ENCODE measurements around the gene PARD6B. TPM values are rescaled to one million over a fixed set of nuclear protein-coding genes. Genes with fewer than 3 reads are reported as not detected.
"Not testable (repeated sequence)": the region's sequence is repeated elsewhere in the genome, so short reads cannot be mapped to it uniquely, and the experiment has no call there.

The PARD6B gene
- total and polyA plus RNA-seq, 2 donors: 0.52 to 11.7 TPM

DNA sequence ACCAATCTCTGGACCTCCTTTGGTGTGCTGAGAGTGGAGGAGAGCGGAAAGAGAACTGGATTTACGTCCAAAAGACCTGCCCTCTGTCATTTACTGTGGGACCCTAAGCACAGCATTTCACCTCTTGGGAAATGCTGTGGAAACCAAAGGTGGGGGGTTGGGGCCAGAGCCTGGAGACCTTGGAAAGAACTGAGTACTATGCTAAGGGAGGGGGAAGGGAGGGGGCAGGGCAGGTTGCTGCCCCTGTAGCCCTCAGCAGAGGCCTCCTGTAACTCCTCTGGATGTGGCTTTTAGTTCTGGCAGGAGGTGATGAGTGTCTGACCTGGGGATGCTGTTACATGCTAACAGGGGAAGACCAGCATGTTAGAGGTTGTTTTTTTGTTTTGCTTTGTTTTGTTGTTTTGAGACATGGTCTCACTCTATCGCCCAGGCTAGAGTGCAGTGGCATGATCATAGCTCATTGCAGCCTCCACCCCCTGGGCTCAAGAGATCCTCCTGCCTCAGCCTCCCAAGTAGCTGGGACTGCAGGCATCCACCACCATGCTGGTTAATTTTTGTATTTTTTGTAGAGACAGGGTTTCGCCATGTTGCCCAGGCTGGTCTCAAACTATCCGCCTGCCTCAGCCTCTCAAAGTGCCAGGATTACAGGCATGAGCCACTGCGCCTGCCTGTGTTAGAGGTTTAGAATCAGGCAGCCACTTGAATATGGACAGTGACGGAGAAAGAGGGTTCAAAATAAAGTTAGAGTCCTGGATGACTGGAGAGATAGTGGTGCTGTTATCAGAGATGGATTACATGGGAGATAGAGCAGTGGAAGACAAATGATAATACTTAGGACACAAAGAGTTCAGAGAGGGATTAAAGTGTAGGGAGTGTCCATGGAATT, 18.4 kb upstream of the PARD6B start:
- no peak for DNase-seq (ENCODE audit: extremely low spot score)
- Histone ChIP-seq H3K36me3 (ENCODE audit: insufficient read depth) (no peaks in the 10 kb centered on the region), H3K4me1 (ENCODE audit: insufficient read depth) (no peaks in the 10 kb centered on the region), H3K27ac (ENCODE audit: low read depth) (no peak overlapping the region), H3K4me3 (ENCODE audit: low read depth, low read length) (no peak overlapping the region)
- WGBS: 74% methylated on average over 7 of the region's 7 CpGs

DNA sequence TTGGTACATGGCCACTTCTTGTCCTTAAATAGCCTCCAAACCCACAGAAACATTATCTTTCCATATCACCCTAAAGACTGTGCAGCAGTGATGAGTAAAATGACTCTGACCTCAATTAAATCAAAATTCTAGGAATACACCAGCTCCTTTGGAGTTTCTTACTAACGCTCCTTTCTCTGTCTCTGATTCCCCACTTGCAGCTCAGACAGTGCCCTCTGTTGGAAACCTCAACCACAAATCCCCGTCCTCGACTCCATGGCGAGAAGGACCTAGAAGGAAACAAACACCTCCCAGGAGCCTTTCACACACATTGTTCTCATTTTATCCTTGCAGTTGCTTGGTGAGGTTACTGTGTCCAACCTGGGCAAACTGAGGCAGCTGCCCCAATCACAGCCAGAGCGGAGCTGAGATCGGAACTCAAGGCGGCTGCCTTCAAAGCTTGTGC, 17.7 kb upstream of the PARD6B start:
- no peaks in the 10 kb centered on the region for H3K4me1 ChIP-seq (ENCODE audit: insufficient read depth)
- no peak for DNase-seq (ENCODE audit: extremely low spot score)
- no peaks in the 10 kb centered on the region for H3K36me3 ChIP-seq (ENCODE audit: insufficient read depth)
- H3K27ac ChIP-seq (ENCODE audit: low read depth): no peak overlapping the region
- 49% methylated on average over 7 of the region's 7 CpGs for WGBS
- H3K4me3 ChIP-seq (ENCODE audit: low read depth, low read length): no peak overlapping the region

GRCh38 chr20:50714426-50714825, 17.0 kb upstream of the PARD6B start:
- not testable (repeated sequence) for DNase-seq (ENCODE audit: extremely low spot score); H3K27ac ChIP-seq (ENCODE audit: low read depth); H3K4me3 ChIP-seq (ENCODE audit: low read depth, low read length); H3K36me3 ChIP-seq (ENCODE audit: insufficient read depth); H3K4me1 ChIP-seq (ENCODE audit: insufficient read depth)
- 93% methylated on average over 12 of the region's 12 CpGs for WGBS

DNA sequence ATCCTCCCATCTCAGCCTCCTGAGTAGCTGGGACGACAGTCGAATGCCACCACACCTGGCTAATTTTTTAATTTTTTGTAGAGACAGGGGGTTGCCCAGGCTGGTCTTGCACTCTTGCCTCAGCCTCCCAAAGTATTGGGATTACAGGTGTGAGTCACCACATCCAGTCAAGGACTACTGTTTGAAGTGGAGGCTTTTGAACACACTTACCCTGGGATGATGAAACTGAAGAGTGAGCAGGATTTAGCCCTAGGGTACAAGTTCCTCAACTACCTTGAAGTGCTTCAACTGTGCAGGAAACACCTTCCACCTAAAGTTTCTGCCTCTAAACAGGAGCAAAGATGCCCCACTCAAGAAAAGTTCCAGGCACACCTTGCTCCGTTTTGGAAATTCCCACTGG, 15.7 kb upstream of the PARD6B start:
- Histone ChIP-seq H3K27ac (ENCODE audit: low read depth) (no peak overlapping the region), H3K4me1 (ENCODE audit: insufficient read depth) (no peaks in the 10 kb centered on the region), H3K4me3 (ENCODE audit: low read depth, low read length) (no peak overlapping the region), H3K36me3 (ENCODE audit: insufficient read depth) (no peaks in the 10 kb centered on the region)
- 93% methylated on average over 3 of the region's 3 CpGs for WGBS
- DNase-seq (ENCODE audit: extremely low spot score): no peak

DNA sequence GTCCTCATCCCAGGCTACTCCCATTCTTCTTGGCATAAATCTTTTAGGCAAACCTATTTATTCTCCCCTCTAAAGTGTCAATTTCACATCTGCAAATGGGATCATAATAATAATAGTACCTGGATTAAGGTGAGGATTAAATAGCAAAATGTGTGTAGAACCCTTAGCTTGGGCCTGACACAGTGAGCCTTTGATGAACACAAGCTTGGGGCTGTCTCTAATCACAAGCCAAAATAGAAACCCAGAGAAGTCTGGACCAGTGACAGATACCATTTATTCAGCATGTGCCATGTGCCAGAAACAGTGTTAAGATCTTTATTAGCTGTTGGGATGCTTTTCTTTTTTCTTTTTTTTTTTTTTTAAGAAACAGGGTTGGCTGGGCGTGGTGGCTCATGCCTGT, 14.9 kb upstream of the PARD6B start:
- Histone ChIP-seq H3K27ac (ENCODE audit: low read depth) (no peak overlapping the region), H3K4me1 (ENCODE audit: insufficient read depth) (no peaks in the 10 kb centered on the region), H3K36me3 (ENCODE audit: insufficient read depth) (no peaks in the 10 kb centered on the region), H3K4me3 (ENCODE audit: low read depth, low read length) (no peak overlapping the region)
- no peak for DNase-seq (ENCODE audit: extremely low spot score)
- 84% methylated on average over 1 of the region's 1 CpG for WGBS

- H3K4me3 ChIP-seq (ENCODE audit: low read depth, low read length): no peak overlapping the region
- no peak overlapping the region for H3K27ac ChIP-seq (ENCODE audit: low read depth)
- no peak for DNase-seq (ENCODE audit: extremely low spot score)
- WGBS: 97% methylated on average over 2 of the region's 2 CpGs
- H3K36me3 ChIP-seq (ENCODE audit: insufficient read depth): no peaks in the 10 kb centered on the region
- no peaks in the 10 kb centered on the region for H3K4me1 ChIP-seq (ENCODE audit: insufficient read depth)
Observed at GRCh38 chr20:50717312-50717711, 14.1 kb upstream of the PARD6B start.

GRCh38 chr20:50717974-50718761, 13.2 kb upstream of the PARD6B start:
- no peak overlapping the region for H3K4me3 ChIP-seq (ENCODE audit: low read depth, low read length)
- WGBS: 60% methylated on average over 13 of the region's 13 CpGs
- DNase-seq (ENCODE audit: extremely low spot score): no peak
- H3K27ac ChIP-seq (ENCODE audit: low read depth): no peak overlapping the region
- H3K4me1 ChIP-seq (ENCODE audit: insufficient read depth): no peaks in the 10 kb centered on the region
- no peaks in the 10 kb centered on the region for H3K36me3 ChIP-seq (ENCODE audit: insufficient read depth)

- Histone ChIP-seq H3K36me3 (ENCODE audit: insufficient read depth) (no peaks in the 10 kb centered on the region), H3K27ac (ENCODE audit: low read depth) (no peak overlapping the region), H3K4me1 (ENCODE audit: insufficient read depth) (no peaks in the 10 kb centered on the region), H3K4me3 (ENCODE audit: low read depth, low read length) (no peak overlapping the region)
- 94% methylated on average over 4 of the region's 4 CpGs for WGBS
- no peak for DNase-seq (ENCODE audit: extremely low spot score)
Observed at GRCh38 chr20:50719328-50719727, 12.1 kb upstream of the PARD6B start.

DNA sequence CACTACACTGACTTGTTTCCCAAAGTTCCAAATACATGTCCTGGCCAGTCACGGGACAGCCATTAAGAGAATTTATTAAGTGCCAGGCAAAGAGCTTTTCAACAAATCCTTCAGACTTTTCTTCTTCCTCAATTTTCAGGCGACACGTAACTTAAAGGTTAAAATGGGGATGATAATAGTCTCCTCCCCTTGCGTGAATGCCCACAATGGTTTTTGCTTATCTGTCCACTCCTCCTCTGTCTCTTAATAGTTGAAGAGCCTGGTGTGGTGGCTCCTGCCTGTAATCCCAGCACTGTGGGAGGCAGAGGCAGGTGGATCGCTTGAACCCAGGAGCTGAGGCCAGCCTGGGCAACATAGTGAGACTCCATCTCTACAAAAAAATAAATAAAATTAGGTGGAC, 11.4 kb upstream of the PARD6B start:
- Histone ChIP-seq H3K4me3 (ENCODE audit: low read depth, low read length) (no peak overlapping the region), H3K27ac (ENCODE audit: low read depth) (no peak overlapping the region), H3K36me3 (ENCODE audit: insufficient read depth) (no peaks in the 10 kb centered on the region), H3K4me1 (ENCODE audit: insufficient read depth) (no peaks in the 10 kb centered on the region)
- WGBS: 80% methylated on average over 5 of the region's 5 CpGs
- no peak for DNase-seq (ENCODE audit: extremely low spot score)

DNA sequence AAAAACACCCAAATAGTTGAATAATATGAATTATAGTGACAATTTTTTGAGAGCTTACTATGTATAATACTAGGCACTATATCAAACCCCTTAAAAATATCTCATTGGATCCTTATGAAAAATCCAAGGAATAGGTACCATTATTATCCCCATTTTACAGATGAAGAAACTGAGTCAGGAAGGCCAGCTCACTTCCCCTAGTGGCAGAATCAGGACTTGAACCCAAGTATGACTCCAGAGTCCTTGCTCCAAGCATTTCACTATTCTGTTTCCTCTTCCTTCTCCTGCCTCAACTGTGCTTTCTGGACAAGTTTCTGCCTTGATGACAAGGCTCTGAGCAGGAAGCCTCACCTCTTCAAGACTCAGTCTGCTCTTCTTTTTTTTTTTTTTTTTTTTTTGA, 10.8 kb upstream of the PARD6B start:
- Histone ChIP-seq H3K27ac (ENCODE audit: low read depth) (no peak overlapping the region), H3K36me3 (ENCODE audit: insufficient read depth) (no peaks in the 10 kb centered on the region), H3K4me1 (ENCODE audit: insufficient read depth) (no peaks in the 10 kb centered on the region), H3K4me3 (ENCODE audit: low read depth, low read length) (no peak overlapping the region)
- no peak for DNase-seq (ENCODE audit: extremely low spot score)

DNA sequence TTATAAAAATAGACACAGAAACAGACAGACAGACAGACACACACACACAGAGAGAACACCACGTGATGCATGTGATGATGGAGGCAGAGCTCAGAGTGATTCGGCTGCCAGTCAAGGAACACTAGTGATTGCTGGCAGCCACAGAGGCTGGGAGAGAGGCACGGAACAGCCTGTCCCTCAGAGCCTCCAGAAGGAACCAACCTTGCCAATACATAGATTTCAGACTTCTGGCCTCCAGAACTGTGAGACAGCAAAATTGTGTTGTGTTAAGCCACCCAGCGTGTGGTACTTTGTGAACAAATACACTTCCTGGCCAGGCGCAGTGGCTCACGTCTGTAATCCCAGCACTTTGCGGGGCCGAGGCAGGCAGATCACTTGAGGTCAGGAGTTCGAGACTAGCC, 9.5 kb upstream of the PARD6B start:
- Histone ChIP-seq H3K36me3 (ENCODE audit: insufficient read depth) (no peaks in the 10 kb centered on the region), H3K27ac (ENCODE audit: low read depth) (no peak overlapping the region), H3K4me3 (ENCODE audit: low read depth, low read length) (no peak overlapping the region), H3K4me1 (ENCODE audit: insufficient read depth) (no peaks in the 10 kb centered on the region)
- DNase-seq (ENCODE audit: extremely low spot score): no peak
- 71% methylated on average over 9 of the region's 9 CpGs for WGBS

DNA sequence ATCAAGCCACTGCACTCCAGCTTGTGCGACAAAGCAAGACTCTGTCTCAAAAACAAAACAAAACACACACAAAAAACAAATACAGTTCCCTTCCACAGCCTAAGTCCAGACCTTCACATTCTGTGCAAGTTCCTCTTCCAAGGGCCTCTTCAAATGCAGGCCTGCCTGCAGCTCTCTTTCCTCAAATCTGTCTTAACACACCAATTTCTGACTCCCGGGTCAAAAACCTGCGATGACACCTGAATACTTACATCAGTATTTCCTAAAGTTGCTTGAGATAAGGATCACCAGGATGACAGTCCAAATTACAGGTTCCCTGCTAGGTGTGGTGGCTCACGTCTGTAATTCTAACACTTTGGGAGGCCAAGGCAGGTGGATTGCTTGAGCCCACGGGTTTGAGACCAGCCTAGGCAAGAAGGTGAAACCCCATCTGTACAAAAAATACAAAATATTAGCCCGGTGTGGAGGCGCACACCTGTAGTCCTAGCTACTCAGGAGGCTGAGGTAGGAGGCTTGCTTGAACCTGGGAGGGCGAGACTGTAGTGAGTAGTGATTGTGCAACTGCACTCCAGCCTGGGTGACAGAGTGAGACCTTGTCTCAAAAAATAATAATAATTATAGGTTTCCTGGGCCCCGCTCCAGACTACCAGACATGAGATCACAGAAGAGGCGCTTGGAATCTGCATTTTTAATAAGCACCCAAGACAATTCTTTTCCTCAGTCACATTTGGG, 8.8 kb upstream of the PARD6B start:
- Histone ChIP-seq H3K4me3 (ENCODE audit: low read depth, low read length) (no peak overlapping the region), H3K36me3 (ENCODE audit: insufficient read depth) (no peaks in the 10 kb centered on the region), H3K4me1 (ENCODE audit: insufficient read depth) (no peaks in the 10 kb centered on the region), H3K27ac (ENCODE audit: low read depth) (no peak overlapping the region)
- 88% methylated on average over 10 of the region's 10 CpGs for WGBS
- no peak for DNase-seq (ENCODE audit: extremely low spot score)

DNA sequence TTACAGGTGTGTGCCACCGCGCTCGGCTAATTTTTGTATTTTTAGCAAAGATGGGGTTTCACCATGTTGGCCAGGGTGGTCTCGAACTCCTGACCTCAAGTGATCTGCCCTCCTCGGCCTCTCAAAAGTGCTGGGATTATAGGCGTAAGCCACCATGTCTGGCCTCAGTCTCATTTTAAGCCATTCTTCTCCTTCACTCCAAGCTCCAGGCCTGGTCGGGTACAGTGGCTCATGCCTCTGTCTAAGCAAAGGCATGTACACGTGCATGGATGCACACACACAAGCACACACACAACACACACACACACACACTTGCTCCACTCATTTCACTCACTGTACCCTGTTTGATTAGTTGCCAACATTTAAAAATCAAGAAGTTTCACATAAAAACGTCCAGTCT, 7.7 kb upstream of the PARD6B start:
- Histone ChIP-seq H3K27ac (ENCODE audit: low read depth) (no peak overlapping the region), H3K4me1 (ENCODE audit: insufficient read depth) (no peaks in the 10 kb centered on the region), H3K36me3 (ENCODE audit: insufficient read depth) (no peaks in the 10 kb centered on the region), H3K4me3 (ENCODE audit: low read depth, low read length) (no peak overlapping the region)
- DNase-seq (ENCODE audit: extremely low spot score): no peak
- WGBS: 87% methylated on average over 9 of the region's 9 CpGs

Data from urinary bladder (tissue), 4 donors.